HG03066 (cell line): ENCODE measurements around the gene RAVER2.

ENCODE experiments used
- ATAC-seq: cut with Tn5 transposase; IDR thresholded peaks from one replicate; pipeline ENCODE4 v1.9.1; 2021; ENCODE audit warnings: low read depth; ENCODE audit not compliant: unreplicated experiment

RAVER2 gene

GRCh38 chr1:64872067-64872466 lies 127.2 kb downstream of the RAVER2 start:
- no peak for ATAC-seq

- no peak for ATAC-seq
These were observed 128.7 kb downstream of the RAVER2 start for GRCh38 chr1:64873576-64873975.

GRCh38 chr1:64874666-64875065 lies 129.8 kb downstream of the RAVER2 start:
- ATAC-seq, result no peak

GRCh38 chr1:64875101-64875500 lies 130.2 kb downstream of the RAVER2 start:
- ATAC-seq, result no peak

GRCh38 chr1:64875606-64876005 lies 130.7 kb downstream of the RAVER2 start:
- no peak for ATAC-seq

- ATAC-seq, result no peak
These were observed 132.3 kb downstream of the RAVER2 start for GRCh38 chr1:64877151-64877550.

GRCh38 chr1:64877598-64877997 lies 132.7 kb downstream of the RAVER2 start:
- no peak for ATAC-seq

- no peak for ATAC-seq
These were observed 133.2 kb downstream of the RAVER2 start for GRCh38 chr1:64878090-64878489.

- no peak for ATAC-seq
These were observed 134.2 kb downstream of the RAVER2 start for GRCh38 chr1:64878931-64879611.

GRCh38 chr1:64880449-64880848 lies 135.6 kb downstream of the RAVER2 start:
- ATAC-seq, result no peak

- ATAC-seq, result no peak
These were observed 136.4 kb downstream of the RAVER2 start for GRCh38 chr1:64881281-64881680.
